GM18867 (cell line): ENCODE data around the gene YWHAE.
A peak's percentile ranks its signal among the peaks of the same experiment; 100 is the strongest.
"Not testable (repeated sequence)": the region's sequence is repeated elsewhere in the genome, so short reads cannot be mapped to it uniquely, and the experiment has no call there.

Experiments used
- ATAC-seq: cut with Tn5 transposase; IDR thresholded peaks from one replicate; pipeline ENCODE4 v1.9.1; 2021; ENCODE audit warnings: mild to moderate bottlenecking, moderate library complexity; ENCODE audit not compliant: unreplicated experiment

Gene YWHAE

DNA sequence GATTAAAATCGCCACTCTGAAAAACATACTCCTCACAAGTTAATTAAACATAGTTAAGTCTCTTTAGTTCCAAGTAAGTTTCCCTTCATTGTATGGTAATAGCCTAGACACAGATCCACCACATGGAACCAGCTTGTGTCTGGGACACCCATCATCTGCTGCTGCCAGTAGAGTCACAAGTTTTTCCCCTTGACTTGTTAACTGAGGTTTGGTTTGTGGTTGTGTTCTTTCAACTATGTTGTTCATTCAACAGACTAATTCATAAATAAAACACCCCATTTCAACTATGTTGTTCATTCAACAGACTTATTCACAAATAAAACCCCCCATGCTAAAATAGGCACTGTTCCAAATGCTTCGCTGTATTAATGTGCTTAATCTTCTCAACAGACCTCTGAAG is 24.4 kb downstream of the YWHAE start:
- ATAC-seq, result no peak

DNA sequence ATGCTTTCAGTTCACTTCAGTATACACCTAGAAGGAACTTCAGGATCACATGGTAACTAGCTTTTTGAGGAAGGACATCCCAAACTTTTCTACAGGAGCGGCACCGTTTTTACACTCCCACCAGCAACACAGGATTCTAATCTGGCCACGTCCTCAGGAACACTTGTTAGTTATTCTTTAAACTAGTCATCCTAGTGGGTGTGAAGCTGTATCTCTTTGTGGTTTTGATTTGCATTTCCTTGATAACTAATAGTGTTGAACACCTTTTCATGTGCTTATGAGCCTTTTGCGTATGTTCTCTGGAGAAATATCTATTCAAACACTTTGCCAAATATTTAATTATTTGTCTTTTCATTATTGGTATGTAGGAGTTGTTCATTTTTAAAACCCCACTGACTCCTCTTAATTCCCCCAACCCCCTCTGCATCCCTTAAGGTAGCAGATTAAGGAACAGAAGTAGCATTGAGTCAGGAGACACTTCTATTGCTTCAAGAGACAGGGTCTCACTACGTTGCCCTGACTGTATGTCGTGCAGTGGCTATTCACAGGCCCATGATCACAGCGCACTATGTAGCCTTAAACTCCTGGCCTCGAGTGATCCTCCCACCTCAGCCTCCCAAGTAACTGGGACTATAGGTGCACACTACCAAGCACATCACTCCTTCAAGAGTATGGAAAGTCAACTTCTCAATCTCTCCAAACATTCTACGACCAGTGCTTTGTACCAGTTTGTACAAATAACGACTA is 25.4 kb downstream of the YWHAE start:
- ATAC-seq, result peak; percentile 41

DNA sequence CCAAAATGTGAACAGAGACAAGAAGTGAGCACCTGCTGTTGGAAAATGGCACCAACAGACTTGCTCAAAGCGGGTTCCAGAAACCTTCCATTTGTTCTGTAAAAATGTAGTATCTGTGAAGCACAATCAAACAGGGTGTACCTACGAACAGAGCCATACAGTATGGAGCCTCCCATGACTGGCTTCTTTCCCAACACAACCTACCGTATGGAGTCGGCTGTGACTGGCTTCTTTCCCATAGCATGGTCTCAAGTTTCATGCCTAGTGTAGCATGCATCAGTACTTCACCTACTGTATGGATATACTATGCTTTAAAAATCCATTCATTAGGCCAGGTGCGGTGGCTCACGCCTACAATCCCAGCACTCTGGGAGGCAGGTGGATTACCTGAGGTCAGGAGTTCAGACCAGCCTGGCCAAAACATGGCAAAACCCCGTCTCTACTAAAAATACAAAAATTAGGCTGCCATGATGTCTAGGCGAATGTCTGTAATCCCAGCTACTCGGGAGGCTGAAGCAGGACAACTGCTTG is 26.2 kb downstream of the YWHAE start:
- no peak for ATAC-seq

DNA sequence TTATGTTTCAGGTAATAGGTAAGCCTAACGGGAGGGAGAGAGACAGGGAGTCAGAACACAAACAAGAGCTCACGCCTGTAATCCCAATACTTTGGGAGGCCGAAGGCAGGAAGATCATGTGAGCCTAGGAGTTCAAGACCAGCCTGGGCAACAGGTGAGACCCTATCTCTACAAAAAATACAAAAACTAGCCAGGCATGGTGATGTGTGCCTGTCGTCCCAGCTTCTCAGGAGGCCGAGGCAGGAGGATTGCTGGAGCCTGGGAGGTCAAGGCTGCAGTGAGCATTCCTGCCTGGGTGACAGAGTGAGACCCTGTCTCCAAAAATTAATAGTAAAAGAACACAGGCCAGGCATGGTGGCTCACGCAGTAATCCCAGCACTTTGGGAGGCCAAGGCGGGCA is 27.4 kb downstream of the YWHAE start:
- ATAC-seq, result no peak

DNA sequence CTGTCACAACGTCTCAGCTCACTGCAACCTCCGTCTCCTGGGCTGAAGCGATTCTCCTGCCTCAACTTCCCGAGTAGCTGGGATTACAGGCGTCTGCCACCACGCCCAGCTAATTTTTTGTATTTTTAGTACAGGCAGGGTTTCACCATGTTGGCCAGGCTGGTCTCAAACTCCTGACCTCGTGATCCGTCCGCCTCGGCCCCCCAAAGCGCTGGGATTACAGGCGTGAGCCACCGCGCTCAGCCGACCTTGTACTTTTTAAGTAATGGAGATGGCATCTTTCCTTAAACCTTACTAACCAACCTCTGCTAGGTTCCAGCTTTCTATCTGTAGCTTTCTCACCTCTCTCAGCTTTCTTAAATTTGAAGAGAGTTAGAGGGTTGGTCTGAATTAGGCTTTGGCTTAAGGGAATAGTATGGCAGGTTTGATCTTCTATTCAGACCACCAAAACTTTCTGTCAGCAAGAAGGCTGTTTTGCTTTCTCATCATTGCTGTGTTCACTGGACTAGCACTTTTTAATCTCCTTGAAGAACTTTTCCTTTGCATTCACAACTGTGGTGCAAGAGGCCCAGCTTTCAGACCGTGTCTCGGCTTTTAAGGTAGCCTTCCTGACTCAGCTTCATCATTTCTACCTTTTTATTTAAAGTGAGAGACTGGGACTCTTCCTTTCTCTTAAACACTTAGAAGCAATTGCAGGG is 28.0 kb downstream of the YWHAE start:
- ATAC-seq, result no peak

DNA sequence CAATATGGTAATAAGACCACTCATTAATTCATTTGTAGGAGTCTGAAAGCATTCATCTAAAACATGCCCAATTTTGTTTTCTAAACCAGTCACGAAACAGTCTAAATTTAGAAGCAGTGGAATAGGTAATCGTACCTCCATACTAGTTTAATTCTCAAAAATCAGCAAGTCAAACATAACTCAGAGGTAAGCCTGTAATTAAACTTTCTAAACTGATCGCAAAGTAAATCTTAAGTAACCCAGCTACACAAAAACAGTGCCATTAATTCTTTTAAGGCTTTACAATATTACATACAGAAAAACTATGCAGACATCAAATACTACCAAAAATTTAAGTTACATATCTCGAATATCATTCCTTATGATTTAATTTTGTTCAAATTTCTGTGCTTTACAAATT is 31.4 kb downstream of the YWHAE start:
- ATAC-seq, result no peak

DNA sequence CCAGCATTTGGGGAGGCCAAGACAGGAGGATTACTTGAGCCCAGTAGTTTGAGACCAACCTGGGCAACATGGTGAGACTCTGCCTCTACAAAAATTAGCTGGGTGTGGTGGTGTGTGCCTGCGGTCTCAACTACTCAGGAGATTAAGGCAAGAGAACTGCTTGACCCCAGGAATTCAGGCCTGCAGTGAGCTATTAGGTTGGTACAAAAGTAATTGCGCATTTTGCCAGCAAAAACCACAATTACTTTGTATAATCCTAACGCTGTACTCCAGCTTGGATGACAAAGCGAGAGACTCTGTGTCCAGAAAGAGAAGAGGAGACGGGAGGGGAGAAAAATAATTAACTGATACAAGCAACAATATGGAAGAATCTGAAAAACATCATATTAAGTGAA is 32.7 kb downstream of the YWHAE start:
- no peak for ATAC-seq

DNA sequence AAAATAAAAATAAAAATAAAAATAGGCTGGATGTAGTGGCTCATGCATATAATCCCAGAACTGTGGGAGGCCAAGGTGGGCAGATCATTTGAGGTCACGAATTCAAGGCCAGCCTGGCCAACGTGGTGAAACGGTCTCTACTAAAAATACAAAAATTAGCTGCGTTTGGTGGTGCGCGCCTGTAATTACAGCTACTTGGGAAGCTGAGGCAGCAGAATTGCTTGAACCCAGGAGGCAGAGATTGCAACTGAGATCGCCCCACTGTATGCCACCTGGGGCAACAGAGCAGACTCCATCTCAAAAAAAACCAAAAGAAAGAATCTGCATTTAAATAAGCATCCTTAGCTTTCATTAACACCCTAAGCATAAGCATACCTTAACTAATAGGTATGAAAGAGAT is 33.8 kb downstream of the YWHAE start:
- no peak for ATAC-seq

DNA sequence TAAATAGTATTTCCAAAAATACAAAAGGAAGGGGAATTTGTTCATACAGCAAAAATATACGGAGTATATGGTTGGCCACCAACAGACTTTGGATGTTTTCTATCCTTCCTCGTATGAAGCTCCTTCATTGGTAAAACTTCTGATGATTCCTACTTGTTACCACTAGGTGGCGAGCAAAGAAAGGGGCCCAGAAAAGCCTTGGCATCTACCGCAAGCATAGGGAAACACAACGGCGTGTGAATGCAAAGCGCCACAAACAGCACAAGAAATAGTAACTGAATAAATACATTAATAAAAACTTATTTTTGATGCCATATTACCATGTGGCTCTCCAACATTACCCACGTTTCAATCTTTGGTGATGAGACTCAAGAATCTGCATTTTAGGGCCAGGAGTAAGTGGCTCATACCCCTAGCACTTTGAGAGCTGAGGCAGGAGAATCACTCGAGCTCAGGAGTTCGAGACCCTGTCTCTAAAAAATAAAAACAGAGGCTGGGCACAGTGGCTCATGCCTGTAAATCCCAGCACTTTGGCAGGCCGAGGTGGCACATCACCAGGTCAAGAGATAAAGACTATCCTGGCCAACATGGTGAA is 34.5 kb downstream of the YWHAE start:
- ATAC-seq, result no peak

DNA sequence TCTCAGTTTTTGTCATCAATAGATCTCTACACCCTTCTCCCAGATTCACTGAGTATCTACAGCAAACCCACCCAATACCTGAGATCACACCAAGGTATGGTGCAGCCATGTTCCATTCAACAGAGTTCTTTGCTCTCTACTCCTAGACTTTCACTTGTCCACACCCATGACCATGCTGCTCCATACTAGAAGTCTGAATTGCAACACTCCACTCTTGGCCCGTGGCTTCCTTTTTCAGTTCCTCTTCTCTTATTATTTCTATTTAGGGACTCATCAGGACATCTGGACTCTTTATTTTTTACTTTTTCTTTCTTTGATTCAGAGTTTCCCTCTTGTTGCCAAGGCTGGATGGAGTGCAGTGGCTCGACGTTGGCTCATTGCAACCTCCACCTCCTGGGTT is 37.1 kb downstream of the YWHAE start:
- ATAC-seq, result no peak

DNA sequence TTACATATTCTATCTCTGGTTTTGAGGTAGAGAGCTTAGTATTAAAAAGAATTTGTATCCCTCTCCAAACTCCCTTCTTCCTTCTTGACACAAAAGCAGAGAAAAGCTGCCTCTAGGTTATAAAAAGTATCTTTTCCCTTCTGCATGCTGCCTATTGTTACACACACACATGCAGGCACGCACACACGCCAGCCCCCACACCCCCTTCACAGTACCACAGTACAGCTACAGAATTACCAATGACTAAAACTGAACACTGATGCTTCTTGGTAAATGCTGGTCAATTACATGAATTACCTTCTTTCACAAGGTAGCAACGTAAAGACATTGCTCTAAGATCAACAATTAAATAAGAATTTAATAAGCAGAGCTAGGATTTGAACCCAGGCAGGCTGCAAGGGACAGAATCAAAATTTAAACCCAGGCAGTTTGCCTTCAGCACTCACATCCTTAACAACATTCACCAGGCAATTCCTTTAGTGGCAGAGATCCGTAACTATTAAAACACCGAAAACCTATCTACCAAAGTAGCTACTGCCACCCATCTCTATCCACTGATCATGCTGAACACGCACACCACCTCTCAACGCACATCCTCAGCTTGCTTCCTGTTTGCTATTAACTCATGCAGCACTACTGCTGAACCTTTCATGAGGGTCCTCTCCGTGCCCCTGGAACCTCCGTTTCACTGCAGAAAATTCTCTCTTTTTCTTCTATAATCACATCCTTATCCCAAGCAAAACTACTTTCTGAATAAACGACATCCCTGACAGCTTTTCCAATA is 37.8 kb downstream of the YWHAE start:
- no peak for ATAC-seq

DNA sequence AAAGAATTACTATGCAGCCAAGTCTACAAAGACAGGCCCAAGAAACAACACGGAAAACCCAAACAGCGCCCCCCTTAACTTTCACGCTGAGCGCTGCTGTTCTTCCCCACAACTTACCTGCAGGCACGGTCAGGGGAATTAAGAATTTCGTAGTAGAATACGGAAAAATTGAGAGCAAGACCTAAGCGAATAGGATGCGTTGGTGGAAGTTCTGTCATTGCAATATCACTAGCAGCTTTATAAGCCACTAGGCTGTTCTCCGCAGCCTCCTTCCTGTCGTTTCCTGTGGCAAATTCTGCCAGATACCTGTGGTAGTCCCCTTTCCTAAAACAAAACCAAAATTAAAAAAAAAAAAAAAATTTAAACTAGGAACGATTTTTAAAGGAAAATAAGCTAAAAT is 39.0 kb downstream of the YWHAE start:
- no peak for ATAC-seq

DNA sequence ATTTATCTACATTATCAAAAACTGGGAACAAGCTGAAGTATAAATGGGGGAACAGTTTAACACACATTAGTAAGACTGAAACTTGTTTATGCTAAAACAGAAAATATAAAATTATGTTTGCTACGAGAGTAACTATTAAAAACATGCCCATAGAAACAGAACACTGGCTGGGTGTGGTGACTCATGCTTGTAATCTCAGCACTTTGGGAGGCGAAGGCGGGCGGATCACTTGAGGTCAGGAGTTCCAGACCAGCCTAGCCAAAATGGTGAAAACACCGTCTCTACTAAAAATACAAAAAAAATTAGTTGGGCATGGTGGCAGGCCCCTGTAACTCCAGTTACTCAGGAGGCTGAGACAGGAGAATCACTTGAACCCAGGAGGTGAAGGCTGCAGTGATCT is 39.7 kb downstream of the YWHAE start:
- not testable (repeated sequence) for ATAC-seq

DNA sequence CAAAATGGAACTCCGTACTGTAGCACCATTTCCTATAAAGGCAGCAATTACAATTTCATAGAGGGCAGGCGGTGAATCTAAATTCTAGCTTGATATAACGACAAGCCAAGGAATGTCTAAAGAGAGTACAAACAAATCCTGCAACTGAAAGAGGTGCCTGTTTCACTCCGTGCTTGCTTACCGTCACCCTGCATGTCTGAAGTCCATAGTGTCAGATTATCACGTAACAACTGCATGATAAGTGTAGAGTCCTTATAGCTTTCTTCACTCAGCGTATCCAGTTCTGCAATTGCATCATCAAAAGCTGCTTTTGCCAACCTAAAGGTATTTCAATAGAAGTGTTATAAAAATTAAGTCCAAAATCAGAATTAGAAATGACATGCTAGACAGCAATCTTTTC is 46.0 kb downstream of the YWHAE start:
- ATAC-seq, result no peak

DNA sequence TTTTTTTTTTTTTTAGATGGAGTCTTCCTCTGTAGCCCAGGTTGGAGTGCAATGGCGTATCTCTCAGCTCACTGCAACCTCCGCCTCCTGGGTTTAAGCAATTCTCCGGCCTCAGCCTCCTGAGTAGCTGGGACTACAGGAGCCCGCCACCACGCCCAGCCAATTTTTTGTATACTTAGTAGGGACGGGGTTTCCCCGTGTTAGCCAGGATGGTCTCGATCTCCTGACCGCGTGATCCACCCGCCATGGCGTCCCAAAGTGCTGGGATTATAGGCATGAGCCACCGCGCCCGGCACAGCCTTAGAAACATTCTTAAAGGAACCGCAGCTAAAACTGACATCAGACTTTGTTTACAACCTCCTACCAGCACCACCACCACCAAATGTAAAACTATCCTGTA is 47.5 kb downstream of the YWHAE start:
- ATAC-seq, result not testable (repeated sequence)

DNA sequence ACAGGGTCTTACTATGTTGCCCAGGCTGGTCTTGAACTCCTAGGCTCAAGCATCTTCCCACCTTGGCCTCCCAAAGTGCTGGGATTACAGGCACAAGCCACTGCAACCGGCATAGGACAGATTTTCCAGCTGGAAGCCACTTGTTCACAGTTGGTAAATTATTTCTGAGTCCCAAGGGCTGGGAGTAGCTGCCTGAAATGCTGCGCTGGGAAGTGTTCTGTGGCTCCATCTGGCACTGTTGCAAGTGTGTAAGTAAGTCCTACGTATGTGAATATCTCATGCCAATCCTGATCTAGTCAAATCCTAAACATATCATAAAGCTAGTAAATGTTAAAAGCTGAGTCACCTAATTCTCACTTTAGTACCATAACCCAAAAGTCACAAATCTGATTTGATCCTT is 48.1 kb downstream of the YWHAE start:
- ATAC-seq, result no peak

DNA sequence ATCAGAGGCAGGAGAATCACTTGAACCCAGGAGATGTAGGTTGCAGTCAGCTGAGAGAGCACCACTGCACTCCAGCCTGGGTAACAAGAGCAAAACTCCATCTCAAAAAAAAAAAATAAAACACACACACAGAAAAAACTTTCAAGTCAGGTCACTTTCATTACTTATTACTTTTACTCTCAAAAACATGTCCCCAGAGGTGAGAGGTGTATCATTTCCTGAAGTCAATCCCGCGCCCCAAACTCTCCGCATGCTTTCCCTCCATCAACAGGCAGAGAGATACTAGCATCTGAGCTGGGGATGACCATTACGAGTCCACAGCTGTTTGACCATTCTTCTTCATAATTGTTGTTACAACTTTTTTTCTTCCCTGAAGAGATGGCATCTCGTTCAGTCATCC is 48.7 kb downstream of the YWHAE start:
- no peak for ATAC-seq

DNA sequence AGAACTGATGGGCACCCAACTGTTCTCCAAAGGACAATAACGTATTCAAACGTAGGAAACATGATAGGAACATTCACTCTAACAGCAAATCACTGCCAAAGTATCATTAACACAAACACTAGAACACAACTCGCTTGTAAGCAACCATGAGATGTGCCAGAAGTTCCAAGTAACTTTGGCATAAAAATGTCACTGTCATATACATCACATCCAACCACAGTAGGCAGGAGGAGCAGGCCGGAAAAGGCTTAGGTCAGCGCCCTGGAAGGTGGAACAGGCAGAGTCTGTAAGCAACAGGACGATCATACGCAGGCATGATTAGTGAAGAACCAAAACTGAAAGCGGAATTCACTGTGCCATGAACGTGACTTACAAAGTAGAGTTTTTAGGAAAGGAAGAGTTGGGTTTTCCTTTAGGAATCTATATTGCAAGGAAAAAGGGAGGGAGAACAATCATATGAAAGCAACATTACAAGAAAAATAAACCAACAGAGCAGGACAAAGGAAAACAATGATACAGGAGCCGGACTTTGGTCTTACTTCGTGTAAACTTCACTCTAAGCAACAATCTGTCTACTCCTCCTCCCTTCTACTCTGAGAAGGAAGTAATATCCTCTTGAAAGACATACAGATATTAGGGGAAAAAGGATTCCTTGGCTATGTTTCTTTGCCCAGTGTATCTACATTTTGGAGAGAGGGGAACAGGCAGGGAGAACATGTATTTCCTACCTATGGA is 52.3 kb downstream of the YWHAE start:
- no peak for ATAC-seq

DNA sequence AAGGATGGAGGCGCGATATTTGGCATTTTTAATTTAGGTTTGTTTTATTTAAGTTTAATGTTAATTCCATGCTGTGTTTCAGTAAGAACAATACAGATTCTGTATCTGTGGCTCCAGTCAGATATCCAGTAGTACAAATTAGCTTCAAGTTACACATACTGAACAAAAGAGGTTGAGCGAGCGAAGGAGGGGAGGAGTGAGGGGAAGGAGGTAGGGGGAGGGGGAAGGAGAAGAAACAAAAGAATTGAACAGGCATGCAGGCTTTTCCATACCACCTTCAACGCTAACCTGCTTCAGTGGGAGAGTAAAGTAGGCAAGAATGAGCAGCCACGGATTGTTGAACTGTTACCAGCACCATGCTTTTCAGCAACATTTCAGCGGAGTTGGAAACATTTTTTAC is 55.5 kb downstream of the YWHAE start:
- no peak for ATAC-seq

DNA sequence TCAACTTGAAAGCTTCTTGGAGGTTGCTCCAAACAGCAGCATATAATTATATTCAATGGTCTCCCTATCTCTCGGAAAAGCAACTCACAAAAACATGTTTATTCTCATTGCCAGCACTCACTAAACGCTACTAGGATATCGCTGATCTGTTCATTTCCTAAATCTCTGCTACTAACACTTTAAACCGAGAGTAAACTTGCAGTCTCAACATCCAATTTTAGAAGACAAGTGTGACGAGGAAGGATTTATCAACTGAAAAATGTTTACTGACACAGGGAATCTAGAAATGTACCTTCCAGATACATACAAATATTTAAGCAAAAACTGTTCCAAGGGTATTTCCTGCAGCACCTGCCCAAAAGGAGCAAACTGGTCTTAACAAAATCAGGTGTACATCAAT is 56.5 kb downstream of the YWHAE start:
- ATAC-seq, result no peak

DNA sequence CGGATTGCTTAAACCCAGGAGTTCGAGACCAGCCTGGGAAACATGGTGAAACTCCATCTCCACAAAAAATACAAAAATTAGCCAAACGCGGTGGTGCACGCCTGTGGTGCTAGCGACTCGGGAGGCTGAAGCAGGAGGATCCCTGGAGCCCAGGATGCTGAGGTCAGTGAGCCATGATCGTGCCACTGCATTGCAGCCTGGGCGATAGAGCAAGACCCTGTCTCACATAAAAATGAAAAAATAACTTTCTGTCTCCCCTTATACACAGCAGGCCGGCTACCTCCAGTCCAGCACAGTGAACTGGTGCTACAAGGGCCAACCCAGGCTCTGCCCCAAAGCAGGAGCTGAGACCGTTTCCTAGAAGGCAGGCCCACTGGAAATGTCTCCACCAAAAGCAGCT is 59.7 kb downstream of the YWHAE start:
- ATAC-seq, result no peak
